Measurements from ENCODE around the gene HSD17B1.

DNA sequence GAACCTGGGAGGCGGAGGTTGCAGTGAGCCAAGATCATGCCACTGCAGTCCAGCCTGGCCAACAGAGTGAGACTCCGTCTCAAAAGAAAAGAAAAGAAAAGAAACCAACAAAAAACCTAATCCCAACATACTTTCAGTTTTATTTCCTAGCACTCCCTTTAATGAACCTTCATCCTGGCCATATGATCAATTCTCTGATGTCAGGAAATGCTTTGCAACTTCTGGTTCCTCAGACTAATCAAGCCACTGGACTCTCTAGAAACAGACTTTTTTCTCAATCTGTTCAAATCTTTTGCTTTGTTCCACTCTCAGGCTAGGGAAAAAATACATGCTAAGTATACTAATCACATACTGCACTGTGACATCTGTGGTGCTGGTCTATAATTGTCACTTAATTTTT lies 38.2 kb downstream of the HSD17B1 start:
- TF ChIP-seq POLR2AphosphoS5 (IDR thresholded peaks at IDR 0.05; ENCODE audit: low read depth, low read length), result no peak
- TF ChIP-seq POLR2A (IDR thresholded peaks at IDR 0.05; ENCODE audit: low read depth, low read length), result no peak
